HCT116 (cell line): ENCODE data around the gene LAMB4.

ENCODE experiments used
- CTCF ChIP-seq, 3 experiments: fragments of 200-600 bp in 1 of 3; sonication (generic) in 1 of 3; IDR thresholded peaks in 2 of 3; conservative IDR thresholded peaks in 1 of 3; 2 replicates each; pipeline ENCODE4 v1.5.1; 2012 to 2017; ENCODE audit warnings: low read depth in 2 of 3, low read length in 2 of 3, antibody characterized with exemption in 1 of 3, borderline replicate concordance in 1 of 3, control low read depth in 1 of 3, mild to moderate bottlenecking in 1 of 3, mixed read lengths in 1 of 3, mixed run types in 1 of 3, moderate library complexity in 1 of 3; ENCODE audit not compliant: insufficient read depth in 1 of 3
- EZH2 ChIP-seq: fragments of 200-600 bp; sonication (generic); IDR thresholded peaks from 2 replicates; pipeline ENCODE4 v1.6.1; 2017; ENCODE audit warnings: antibody characterized with exemption, mixed run types
- EZH2phosphoT487 ChIP-seq: fragments of 200-600 bp; IDR thresholded peaks from 2 replicates; pipeline ENCODE4 v1.6.1; 2018; ENCODE audit warnings: antibody characterized with exemption, borderline replicate concordance
- FOSL1 ChIP-seq: IDR thresholded peaks from 2 replicates; pipeline ENCODE4 v1.6.1; 2012; ENCODE audit warnings: low read depth
- POLR2A ChIP-seq: IDR thresholded peaks from 2 replicates; pipeline ENCODE4 v1.7.0; 2011; ENCODE audit warnings: borderline replicate concordance; ENCODE audit not compliant: insufficient read depth, insufficient read length; ENCODE audit errors: extremely low read depth
- RAD21 ChIP-seq: IDR thresholded peaks from 2 replicates; pipeline ENCODE4 v1.6.1; 2012; ENCODE audit warnings: low read depth, mild to moderate bottlenecking
- SIN3A ChIP-seq: IDR thresholded peaks from 2 replicates; pipeline ENCODE4 v1.6.1; 2012; ENCODE audit warnings: low read depth
- SRF ChIP-seq: IDR thresholded peaks from 2 replicates; pipeline ENCODE4 v1.6.1; 2012; ENCODE audit warnings: low read depth
- TF ChIP-seq, protein P1 (sequence below): IDR thresholded peaks from 2 replicates; pipeline ENCODE4 v1.6.1; 2012; ENCODE audit warnings: low read depth

- TF ChIP-seq CTCF (IDR thresholded peaks at IDR 0.05 in 2 of 3, conservative IDR thresholded peaks at IDR 0.05 in 1 of 3; ENCODE audit: borderline replicate concordance in 1 of 3, insufficient read depth in 1 of 3, low read depth in 2 of 3, low read length in 2 of 3) (no peak), SRF (no peak), EZH2phosphoT487 (no peak), RAD21 (no peak), EZH2 (no peak), FOSL1 (no peak), POLR2A (no peak), SIN3A (no peak)
- TF ChIP-seq, protein P1, sequence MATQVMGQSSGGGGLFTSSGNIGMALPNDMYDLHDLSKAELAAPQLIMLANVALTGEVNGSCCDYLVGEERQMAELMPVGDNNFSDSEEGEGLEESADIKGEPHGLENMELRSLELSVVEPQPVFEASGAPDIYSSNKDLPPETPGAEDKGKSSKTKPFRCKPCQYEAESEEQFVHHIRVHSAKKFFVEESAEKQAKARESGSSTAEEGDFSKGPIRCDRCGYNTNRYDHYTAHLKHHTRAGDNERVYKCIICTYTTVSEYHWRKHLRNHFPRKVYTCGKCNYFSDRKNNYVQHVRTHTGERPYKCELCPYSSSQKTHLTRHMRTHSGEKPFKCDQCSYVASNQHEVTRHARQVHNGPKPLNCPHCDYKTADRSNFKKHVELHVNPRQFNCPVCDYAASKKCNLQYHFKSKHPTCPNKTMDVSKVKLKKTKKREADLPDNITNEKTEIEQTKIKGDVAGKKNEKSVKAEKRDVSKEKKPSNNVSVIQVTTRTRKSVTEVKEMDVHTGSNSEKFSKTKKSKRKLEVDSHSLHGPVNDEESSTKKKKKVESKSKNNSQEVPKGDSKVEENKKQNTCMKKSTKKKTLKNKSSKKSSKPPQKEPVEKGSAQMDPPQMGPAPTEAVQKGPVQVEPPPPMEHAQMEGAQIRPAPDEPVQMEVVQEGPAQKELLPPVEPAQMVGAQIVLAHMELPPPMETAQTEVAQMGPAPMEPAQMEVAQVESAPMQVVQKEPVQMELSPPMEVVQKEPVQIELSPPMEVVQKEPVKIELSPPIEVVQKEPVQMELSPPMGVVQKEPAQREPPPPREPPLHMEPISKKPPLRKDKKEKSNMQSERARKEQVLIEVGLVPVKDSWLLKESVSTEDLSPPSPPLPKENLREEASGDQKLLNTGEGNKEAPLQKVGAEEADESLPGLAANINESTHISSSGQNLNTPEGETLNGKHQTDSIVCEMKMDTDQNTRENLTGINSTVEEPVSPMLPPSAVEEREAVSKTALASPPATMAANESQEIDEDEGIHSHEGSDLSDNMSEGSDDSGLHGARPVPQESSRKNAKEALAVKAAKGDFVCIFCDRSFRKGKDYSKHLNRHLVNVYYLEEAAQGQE: no peak
Measured at GRCh38 chr7:108103558-108104298, 26.4 kb downstream of the LAMB4 start.
